Natural killer cell (primary cell): ENCODE measurements around the gene THSD4. TPM values are rescaled to one million over a fixed set of nuclear protein-coding genes. Genes with fewer than 3 reads are reported as not detected.
"Not testable (repeated sequence)": the region's sequence is repeated elsewhere in the genome, so short reads cannot be mapped to it uniquely, and the experiment has no call there.

Source experiments
- ATAC-seq, 3 donors: fragments of 150-1000 bp in 2 of 3; fragments of 200-7000 bp in 1 of 3; cut with Tn5 transposase; 1 replicate in 1 of 3; 2 replicates in 2 of 3; pipeline ENCODE4 v1.10.0; 2021; ENCODE audit warnings: mild to moderate bottlenecking in 2 of 3, moderate library complexity in 2 of 3
- DNase-seq, 2 donors: peaks; one replicate each; pipeline versions ENCODE4 v3.0.0 to v3.0.0-alpha.2; 2013 to 2021; ENCODE audit warnings: mixed read lengths in 1 of 2
- H3K27ac ChIP-seq: one replicate; pipeline ENCODE4 v1.5.1; 2013; ENCODE audit warnings: mild to moderate bottlenecking, low read length
- H3K27me3 ChIP-seq: one replicate; pipeline ENCODE4 v1.6.1; 2013; ENCODE audit warnings: low read length; ENCODE audit not compliant: control insufficient read depth, insufficient read depth
- H3K36me3 ChIP-seq: one replicate; pipeline ENCODE4 v1.6.1; 2013; ENCODE audit warnings: low read length; ENCODE audit not compliant: control insufficient read depth, insufficient read depth
- H3K4me1 ChIP-seq: one replicate; pipeline ENCODE4 v1.6.1; 2013; ENCODE audit warnings: low read length; ENCODE audit not compliant: control insufficient read depth, insufficient read depth
- H3K4me3 ChIP-seq: one replicate; pipeline ENCODE4 v1.5.1; 2013; ENCODE audit warnings: low read length
- H3K9me3 ChIP-seq: one replicate; pipeline ENCODE4 v1.6.1; 2013; ENCODE audit warnings: low read length; ENCODE audit not compliant: control insufficient read depth, insufficient read depth
- H3K27ac Mint-ChIP-seq, 2 donors: one replicate each; pipeline ENCODE4 v1.8.0; 2022; ENCODE audit warnings: mild to moderate bottlenecking in 2 of 2, mixed read lengths in 2 of 2, moderate library complexity in 1 of 2
- H3K27me3 Mint-ChIP-seq, 2 donors: one replicate each; pipeline ENCODE4 v1.8.0; 2022; ENCODE audit warnings: low read depth in 2 of 2, mixed read lengths in 2 of 2
- H3K36me3 Mint-ChIP-seq: one replicate; pipeline ENCODE4 v1.8.0; 2022; ENCODE audit warnings: mixed read lengths
- H3K4me1 Mint-ChIP-seq, 2 donors: one replicate each; pipeline ENCODE4 v1.8.0; 2022; ENCODE audit warnings: mixed read lengths in 2 of 2
- H3K4me3 Mint-ChIP-seq: one replicate; pipeline ENCODE4 v1.8.0; 2022; ENCODE audit warnings: mild to moderate bottlenecking, moderate library complexity, mixed read lengths
- H3K9me3 Mint-ChIP-seq, 2 donors: one replicate each; pipeline ENCODE4 v1.8.0; 2022; ENCODE audit warnings: mixed read lengths in 2 of 2
- WGBS: methylation state at CpG from one replicate; pipeline ENCODE4 v1.1.7; 2013; ENCODE audit warnings: missing lambda C conversion rate; ENCODE audit not compliant: insufficient coverage; 5-methylcytosine and 5-hydroxymethylcytosine counted together
- intact Hi-C: fragments of 100-400 bp; cut with micrococcal nuclease; formaldehyde crosslinking; loops from one replicate; pipeline ENCODE4 v1.14.2; 2022
- total RNA-seq, 4 donors: library from RNA; stranded (reverse); fragments of 120-200 nt in 1 of 4; gene quantifications; one replicate each; pipeline versions ENCODE4 v1.2.3 to v1.2.4, GENCODE V29; 2013 to 2022
- TF ChIP-seq, protein P1 (sequence below): fragments of 200-600 bp; IDR thresholded peaks from one replicate; pipeline ENCODE4 v1.8.0; 2022; ENCODE audit warnings: antibody characterized with exemption

Gene THSD4
- total RNA-seq, 3 donors from 2014 or later (not counting 1 experiment from before 2014, with no cell fraction given) = not detected

- Histone ChIP-seq H3K36me3 (no peaks in the 10 kb centered on the region), H3K9me3 (no peaks in the 10 kb centered on the region), H3K27me3 (no peaks in the 10 kb centered on the region), H3K27ac (no peak overlapping the region), H3K4me1 (no peaks in the 10 kb centered on the region), H3K4me3 (no peak overlapping the region)
- intact Hi-C loops = no loop called here
- Mint-ChIP-seq H3K4me3 (no peak overlapping the region), H3K9me3 (no peaks in the 10 kb centered on the region), H3K36me3 (no peaks in the 10 kb centered on the region), H3K4me1 (no peaks in the 10 kb centered on the region), H3K27me3 (peaks cover 9 to 36% of the 10 kb centered on the region in 2 donors), H3K27ac (no peak overlapping the region)
- DNase-seq = no peak
- no peak for ATAC-seq
- TF ChIP-seq, protein P1, sequence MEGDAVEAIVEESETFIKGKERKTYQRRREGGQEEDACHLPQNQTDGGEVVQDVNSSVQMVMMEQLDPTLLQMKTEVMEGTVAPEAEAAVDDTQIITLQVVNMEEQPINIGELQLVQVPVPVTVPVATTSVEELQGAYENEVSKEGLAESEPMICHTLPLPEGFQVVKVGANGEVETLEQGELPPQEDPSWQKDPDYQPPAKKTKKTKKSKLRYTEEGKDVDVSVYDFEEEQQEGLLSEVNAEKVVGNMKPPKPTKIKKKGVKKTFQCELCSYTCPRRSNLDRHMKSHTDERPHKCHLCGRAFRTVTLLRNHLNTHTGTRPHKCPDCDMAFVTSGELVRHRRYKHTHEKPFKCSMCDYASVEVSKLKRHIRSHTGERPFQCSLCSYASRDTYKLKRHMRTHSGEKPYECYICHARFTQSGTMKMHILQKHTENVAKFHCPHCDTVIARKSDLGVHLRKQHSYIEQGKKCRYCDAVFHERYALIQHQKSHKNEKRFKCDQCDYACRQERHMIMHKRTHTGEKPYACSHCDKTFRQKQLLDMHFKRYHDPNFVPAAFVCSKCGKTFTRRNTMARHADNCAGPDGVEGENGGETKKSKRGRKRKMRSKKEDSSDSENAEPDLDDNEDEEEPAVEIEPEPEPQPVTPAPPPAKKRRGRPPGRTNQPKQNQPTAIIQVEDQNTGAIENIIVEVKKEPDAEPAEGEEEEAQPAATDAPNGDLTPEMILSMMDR = no peak
- WGBS = 43% methylated on average over 2 of the region's 3 CpGs
Measured at GRCh38 chr15:71366926-71367325, 251.7 kb downstream of the THSD4 start.

DNA sequence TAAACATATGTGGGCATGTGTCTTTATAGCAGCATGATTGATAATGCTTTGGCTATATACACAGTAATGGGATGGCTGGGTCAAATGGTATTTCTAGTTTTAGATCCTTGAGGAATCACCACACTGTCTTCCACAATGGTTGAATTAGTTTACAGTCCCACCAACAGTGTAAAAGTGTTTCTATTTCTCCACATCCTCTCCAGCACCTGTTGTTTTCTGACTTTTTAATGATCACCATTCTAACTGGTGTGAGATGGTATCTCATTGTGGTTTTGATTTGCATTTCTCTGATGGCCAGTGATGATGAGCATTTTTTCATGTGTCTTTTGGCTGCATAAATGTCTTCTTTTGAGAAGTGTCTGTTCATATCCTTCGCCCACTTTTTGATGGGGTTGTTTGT is 252.5 kb downstream of the THSD4 start:
- H3K27me3 ChIP-seq, H3K36me3 ChIP-seq, ATAC-seq, H3K4me1 ChIP-seq, H3K9me3 Mint-ChIP-seq, H3K9me3 ChIP-seq, H3K27ac Mint-ChIP-seq, intact Hi-C loops, H3K4me1 Mint-ChIP-seq, H3K4me3 Mint-ChIP-seq, H3K4me3 ChIP-seq, DNase-seq, H3K27ac ChIP-seq, H3K36me3 Mint-ChIP-seq: not testable (repeated sequence)
- H3K27me3 Mint-ChIP-seq = peaks cover 9 to 36% of the 10 kb centered on the region in 2 donors
- WGBS = no CpG with 5 or more reads among the region's 1 CpG

DNA sequence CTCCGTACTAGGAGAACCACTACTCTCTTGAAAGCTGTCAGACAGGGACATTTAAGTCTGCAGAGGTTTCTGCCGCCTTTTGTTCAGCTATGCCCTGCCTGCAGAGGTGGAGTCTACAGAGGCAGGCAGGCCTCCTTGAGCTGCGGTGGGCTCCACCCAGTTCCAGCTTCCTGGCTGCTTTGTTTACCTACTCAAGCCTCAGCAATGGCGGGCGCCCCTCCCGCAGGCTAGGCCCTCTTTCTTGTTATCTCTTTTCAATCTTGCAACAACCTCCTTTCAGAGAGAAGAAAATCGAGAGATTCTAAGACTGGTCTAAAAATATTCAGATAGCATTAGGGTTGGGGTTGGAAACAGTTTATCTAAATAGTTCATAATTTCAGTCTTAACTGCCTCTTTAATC is 257.5 kb downstream of the THSD4 start:
- H3K27me3 ChIP-seq, ATAC-seq, H3K36me3 Mint-ChIP-seq, intact Hi-C loops, H3K36me3 ChIP-seq, H3K4me3 Mint-ChIP-seq, H3K9me3 Mint-ChIP-seq, DNase-seq, H3K4me3 ChIP-seq, H3K27ac ChIP-seq, H3K4me1 ChIP-seq, H3K9me3 ChIP-seq, H3K27ac Mint-ChIP-seq: not testable (repeated sequence)
- Mint-ChIP-seq H3K4me1 (peaks cover 0 to 10% of the 10 kb centered on the region in 2 donors), H3K27me3 (peaks cover 0 to 11% of the 10 kb centered on the region in 2 donors)
- WGBS = 27% methylated on average over 6 of the region's 7 CpGs

DNA sequence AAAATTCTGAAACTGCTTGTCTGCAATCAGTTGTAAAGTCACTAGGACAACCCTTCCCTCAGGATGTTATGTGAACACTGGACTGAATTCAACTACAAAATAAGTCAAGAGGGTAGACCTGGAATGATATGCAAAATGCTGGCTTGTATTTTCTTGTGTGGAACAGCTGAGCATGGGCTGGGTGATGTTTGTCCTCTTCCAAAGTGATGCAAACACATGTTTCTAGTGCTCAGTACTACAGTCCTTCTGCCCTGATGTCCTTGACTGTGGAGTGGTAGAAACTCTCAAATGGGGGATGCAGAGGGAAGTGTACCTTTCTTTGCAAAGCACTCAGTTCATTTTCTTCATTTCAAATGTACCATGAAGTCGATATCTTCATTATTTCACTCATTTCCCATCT is 258.6 kb downstream of the THSD4 start:
- Mint-ChIP-seq H3K4me3 (no peak overlapping the region), H3K27me3 (peaks cover 0 to 11% of the 10 kb centered on the region in 2 donors), H3K36me3 (no peaks in the 10 kb centered on the region), H3K9me3 (no peaks in the 10 kb centered on the region), H3K27ac (no peak overlapping the region), H3K4me1 (peaks cover 0 to 10% of the 10 kb centered on the region in 2 donors)
- Histone ChIP-seq H3K27me3 (no peaks in the 10 kb centered on the region), H3K4me1 (peaks cover 3% of the 10 kb centered on the region), H3K9me3 (no peaks in the 10 kb centered on the region), H3K27ac (no peak overlapping the region), H3K36me3 (no peaks in the 10 kb centered on the region), H3K4me3 (no peak overlapping the region)
- DNase-seq (no peak), ATAC-seq (no peak)
- WGBS = no CpG with 5 or more reads among the region's 1 CpG
- intact Hi-C loops = no loop called here
- TF ChIP-seq, protein P1 = no peak
